ENCODE data around the gene PRLH.

- TF ChIP-seq CTCF (IDR thresholded peaks at IDR 0.05) (no peak), RCOR1 (IDR thresholded peaks at IDR 0.05; ENCODE audit: low read depth, low read length) (no peak), ELK1 (IDR thresholded peaks at IDR 0.05; ENCODE audit: low read depth, low read length) (no peak), EHF (CRISPR knock-in tag; IDR thresholded peaks at IDR 0.05) (no peak), NR3C1 (IDR thresholded peaks at IDR 0.05) (no peak), E2F6 (IDR thresholded peaks at IDR 0.05; ENCODE audit: borderline replicate concordance, low read depth) (no peak), CEBPB (IDR thresholded peaks at IDR 0.05) (no peak)
These were observed 7.5 kb downstream of the PRLH start for GRCh38 chr2:237573721-237574415.

Measured in A549 (cell line).